SK-N-SH treated with all-trans-retinoic acid at 6 μM for 48 hours (cell line): ENCODE data around the gene MEOX1.

Experiments used
- ARNTL ChIP-seq: fragments of 450-650 bp; formaldehyde crosslinking; IDR thresholded peaks from 2 replicates; pipeline ENCODE4 v1.5.0; 2020; ENCODE audit warnings: low read depth, mild to moderate bottlenecking, moderate library complexity, borderline replicate concordance
- BACH2 ChIP-seq: fragments of 250-450 bp; sonication (Bioruptor Pico); IDR thresholded peaks from 2 replicates; pipeline ENCODE4 v1.9.0; 2021; ENCODE audit warnings: mild to moderate bottlenecking, borderline replicate concordance
- CSRNP3 ChIP-seq: fragments of 250-450 bp; sonication (Bioruptor Pico); IDR thresholded peaks from 2 replicates; pipeline ENCODE4 v1.5.1; 2021; ENCODE audit warnings: mild to moderate bottlenecking, moderate library complexity
- ESRRG ChIP-seq: fragments of 250-450 bp; sonication (Bioruptor Pico); IDR thresholded peaks from 2 replicates; pipeline ENCODE4 v1.6.1; 2021; ENCODE audit warnings: mild to moderate bottlenecking
- PATZ1 ChIP-seq: fragments of 250-450 bp; sonication (Bioruptor Pico); IDR thresholded peaks from 2 replicates; pipeline ENCODE4 v1.8.0; 2020; ENCODE audit warnings: mild to moderate bottlenecking, moderate library complexity, borderline replicate concordance
- POU6F1 ChIP-seq: fragments of 250-450 bp; sonication (Bioruptor Pico); IDR thresholded peaks from 2 replicates; pipeline ENCODE4 v1.8.0; 2021; ENCODE audit warnings: low read depth, mild to moderate bottlenecking, moderate library complexity, borderline replicate concordance
- RARB ChIP-seq: fragments of 250-450 bp; sonication (Bioruptor Pico); IDR thresholded peaks from 2 replicates; pipeline ENCODE4 v1.8.0; 2021; ENCODE audit warnings: mild to moderate bottlenecking, moderate library complexity
- SNAI2 ChIP-seq: fragments of 250-450 bp; sonication (Bioruptor Pico); IDR thresholded peaks from 2 replicates; pipeline ENCODE4 v1.5.0; 2020; ENCODE audit warnings: mild to moderate bottlenecking, moderate library complexity
- TSHZ2 ChIP-seq: fragments of 250-450 bp; sonication (Bioruptor Pico); IDR thresholded peaks from 2 replicates; pipeline ENCODE4 v1.5.0; 2020; ENCODE audit warnings: mild to moderate bottlenecking, moderate library complexity
- ZC3H10 ChIP-seq: fragments of 250-450 bp; sonication (Bioruptor Pico); IDR thresholded peaks from 2 replicates; pipeline ENCODE4 v1.5.1; 2021; ENCODE audit warnings: mild to moderate bottlenecking, moderate library complexity
- ZFP30 ChIP-seq: fragments of 450-650 bp; formaldehyde crosslinking; IDR thresholded peaks from 2 replicates; pipeline ENCODE4 v1.5.0; 2022; ENCODE audit warnings: mild to moderate bottlenecking, moderate library complexity
- ZNF8 ChIP-seq: fragments of 450-650 bp; formaldehyde crosslinking; IDR thresholded peaks from 2 replicates; pipeline ENCODE4 v1.5.0; 2020; ENCODE audit warnings: mild to moderate bottlenecking, moderate library complexity

GRCh38 chr17:43679911-43680310, 18.2 kb upstream of the MEOX1 start:
- TF ChIP-seq PATZ1 (no peak), CSRNP3 (CRISPR knock-in tag) (no peak), BACH2 (CRISPR knock-in tag) (no peak), RARB (no peak), ESRRG (CRISPR knock-in tag) (no peak), ZFP30 (CRISPR knock-in tag) (no peak), ZNF8 (no peak), TSHZ2 (CRISPR knock-in tag) (no peak), SNAI2 (CRISPR knock-in tag) (no peak), POU6F1 (CRISPR knock-in tag) (no peak), ZC3H10 (no peak), ARNTL (CRISPR knock-in tag) (no peak)
